HG03342 (cell line): ENCODE measurements around the gene CSMD2.

Source experiments
- ATAC-seq: cut with Tn5 transposase; IDR thresholded peaks from one replicate; pipeline ENCODE4 v1.9.1; 2021; ENCODE audit warnings: mild to moderate bottlenecking, moderate library complexity; ENCODE audit not compliant: unreplicated experiment

CSMD2 gene

GRCh38 chr1:33781652-33782051 lies 383.4 kb downstream of the CSMD2 start:
- ATAC-seq: no peak

GRCh38 chr1:33777337-33777736 lies 387.7 kb downstream of the CSMD2 start:
- no peak for ATAC-seq

DNA sequence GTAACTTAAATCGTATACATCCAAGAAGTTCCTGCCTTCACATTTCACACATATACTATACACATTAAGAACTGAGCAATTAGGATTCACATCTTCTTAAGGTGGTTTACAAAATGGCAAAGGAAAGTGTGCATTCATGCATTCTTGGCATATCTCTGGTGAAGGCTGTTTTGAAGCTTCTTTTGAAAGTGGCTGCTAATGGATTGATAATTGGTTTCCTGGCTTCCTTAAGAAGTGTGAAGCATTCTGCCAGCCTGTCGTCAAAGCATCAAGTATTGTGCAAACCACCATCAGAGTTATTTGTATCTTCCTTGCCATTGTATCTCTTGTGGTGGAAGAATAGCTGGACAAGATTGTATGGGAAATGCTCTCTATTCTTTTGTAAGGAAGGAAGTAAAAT lies 396.2 kb downstream of the CSMD2 start:
- ATAC-seq: no peak

- no peak for ATAC-seq
Measured at GRCh38 chr1:33768106-33768505, 396.9 kb downstream of the CSMD2 start.

DNA sequence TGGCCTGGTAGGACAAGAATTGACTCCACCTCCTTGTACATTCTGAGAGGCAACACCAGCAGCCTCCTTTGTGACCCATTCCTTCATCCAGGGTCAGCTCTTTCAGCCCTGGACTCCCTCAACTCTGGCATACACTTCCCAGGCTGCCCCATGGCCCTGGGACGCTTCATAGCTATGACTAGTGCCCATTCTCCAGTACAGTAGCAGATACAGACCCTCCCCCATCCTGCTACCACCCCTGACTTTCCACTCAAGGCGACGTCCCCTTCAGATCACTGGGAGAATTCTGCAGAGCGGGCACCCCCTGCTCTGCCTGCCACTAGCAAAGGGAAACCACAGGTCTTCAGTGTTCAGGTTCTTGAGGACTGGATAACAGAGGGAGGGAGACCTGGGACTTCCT lies 400.9 kb downstream of the CSMD2 start:
- ATAC-seq: no peak

- no peak for ATAC-seq
Measured at GRCh38 chr1:33763406-33763805, 401.6 kb downstream of the CSMD2 start.

- ATAC-seq: no peak
Measured at GRCh38 chr1:33762962-33763361, 402.1 kb downstream of the CSMD2 start.

DNA sequence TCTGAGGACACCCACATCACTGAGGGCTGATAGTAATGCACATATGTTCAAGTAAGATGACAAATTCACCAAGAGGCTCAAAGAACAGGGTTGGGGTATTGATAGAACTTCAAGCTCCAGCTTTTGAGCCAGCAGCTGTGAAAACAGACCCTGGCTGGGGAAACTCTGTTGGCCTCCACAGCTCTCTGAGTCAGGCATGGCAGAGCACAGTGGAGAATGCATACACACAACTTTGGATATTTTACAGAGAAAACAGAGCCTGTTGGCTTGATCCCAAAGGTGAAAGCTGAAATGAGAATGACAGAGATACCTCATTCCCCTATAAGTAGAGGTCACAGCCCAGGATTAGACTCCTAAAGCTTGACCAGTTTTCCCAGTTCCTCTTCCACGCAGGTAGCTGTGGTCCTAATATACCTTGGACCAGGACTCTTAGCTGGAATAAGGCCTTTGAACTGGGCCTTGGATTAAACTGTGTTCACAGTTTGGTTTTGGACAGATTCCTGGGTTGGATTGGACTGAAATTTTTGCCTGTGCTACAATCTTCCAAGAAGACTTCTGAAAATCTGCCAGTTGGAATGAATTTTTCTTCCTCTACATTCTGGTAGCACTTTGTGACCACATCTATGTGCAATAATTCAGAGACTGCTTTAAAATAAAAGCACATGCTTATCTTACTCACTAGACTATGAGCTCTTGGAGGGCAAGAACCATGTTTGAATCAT lies 402.8 kb downstream of the CSMD2 start:
- ATAC-seq: no peak

- ATAC-seq: no peak
Measured at GRCh38 chr1:33758698-33759097, 406.3 kb downstream of the CSMD2 start.

DNA sequence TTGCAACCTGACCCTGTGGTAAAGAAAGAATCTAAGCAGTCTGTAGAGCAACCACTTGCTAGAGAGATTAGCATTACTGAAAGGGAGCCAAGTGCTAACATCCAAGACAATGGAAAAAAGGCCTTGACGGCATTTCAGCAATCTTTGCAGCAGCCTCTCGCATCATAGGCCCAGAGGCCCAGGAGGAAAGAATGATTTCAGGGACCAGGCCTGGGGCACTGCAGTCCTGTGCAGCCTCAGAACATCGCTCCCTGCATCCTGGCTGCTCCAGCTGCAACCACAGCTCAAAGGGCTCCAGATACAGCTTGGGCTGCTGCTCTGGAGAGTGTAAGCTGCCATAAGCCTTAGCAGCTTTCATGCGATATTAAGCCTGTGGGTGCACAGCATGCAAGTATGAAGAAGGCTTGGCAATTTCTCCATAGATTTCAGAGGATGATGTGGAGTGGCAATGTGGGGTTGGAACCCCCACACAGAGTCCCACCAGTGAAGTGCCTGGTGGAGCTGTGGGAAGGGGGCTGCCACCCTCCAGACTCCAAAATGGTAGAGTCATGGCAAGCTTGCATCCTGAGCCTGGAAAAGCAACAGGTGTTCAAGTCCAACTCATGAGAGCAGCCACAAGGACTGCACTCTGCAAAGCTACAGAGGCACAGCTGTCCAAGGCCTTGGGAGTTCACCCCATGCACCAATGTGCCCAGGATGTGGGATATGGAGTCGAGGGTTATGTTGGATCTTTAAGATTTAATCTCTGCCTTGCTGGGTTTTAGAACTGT lies 411.8 kb downstream of the CSMD2 start:
- ATAC-seq: no peak

DNA sequence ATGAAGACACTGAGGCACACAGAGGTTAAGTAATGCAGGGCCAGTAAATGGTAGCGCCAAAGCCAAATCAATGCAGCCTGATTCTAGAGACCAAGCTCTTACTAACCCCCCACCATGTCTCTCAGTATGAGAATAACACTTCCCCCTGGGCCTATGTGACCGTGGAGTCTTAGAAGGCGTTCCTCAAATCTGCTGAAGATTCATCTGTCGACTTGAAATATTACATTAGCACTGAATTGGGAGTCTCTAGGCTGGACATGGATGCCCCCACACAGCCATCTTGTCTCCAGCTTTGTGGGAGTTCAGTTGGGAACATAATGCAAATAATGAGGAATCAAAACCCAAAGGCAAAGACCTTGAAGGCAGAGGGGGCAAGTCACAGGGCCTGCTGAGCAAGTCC lies 419.1 kb downstream of the CSMD2 start:
- no peak for ATAC-seq

DNA sequence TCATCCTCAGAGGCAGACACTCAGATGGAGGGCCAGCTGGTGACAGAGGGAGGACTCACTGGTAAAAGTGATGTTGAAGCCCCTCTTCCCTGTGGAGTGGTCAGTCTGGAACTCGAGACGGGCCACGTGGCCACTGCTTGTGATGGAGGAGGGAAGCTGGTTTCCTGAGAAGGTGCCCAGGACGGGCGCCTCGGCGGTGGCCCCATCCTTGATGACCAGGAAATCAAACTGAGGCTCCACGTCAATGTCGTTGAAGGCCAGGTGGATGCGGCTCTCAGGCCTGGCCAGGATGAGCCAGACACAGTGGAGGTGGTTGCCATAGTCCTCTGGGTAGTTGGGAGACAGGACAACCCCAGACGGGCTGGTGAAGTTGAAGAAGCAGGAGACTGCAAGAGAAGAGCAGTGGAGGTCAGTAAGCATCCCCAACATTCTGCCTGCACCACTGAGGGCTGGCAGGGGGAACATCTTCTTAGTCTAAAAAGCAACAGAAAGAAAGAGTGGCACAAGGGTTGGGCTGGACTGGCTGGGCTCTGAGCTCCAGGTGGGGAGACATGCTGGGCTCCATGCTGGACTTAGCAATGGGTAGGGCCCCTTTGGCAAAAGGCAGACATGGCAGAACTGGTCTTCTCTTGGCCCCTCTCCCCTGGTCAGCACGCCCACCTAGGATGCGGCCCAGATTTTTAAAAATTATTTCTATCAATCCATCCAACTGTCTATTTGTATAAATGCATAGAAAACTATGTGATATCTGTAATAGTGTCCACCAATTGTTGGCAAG lies 421.6 kb downstream of the CSMD2 start:
- ATAC-seq: no peak

DNA sequence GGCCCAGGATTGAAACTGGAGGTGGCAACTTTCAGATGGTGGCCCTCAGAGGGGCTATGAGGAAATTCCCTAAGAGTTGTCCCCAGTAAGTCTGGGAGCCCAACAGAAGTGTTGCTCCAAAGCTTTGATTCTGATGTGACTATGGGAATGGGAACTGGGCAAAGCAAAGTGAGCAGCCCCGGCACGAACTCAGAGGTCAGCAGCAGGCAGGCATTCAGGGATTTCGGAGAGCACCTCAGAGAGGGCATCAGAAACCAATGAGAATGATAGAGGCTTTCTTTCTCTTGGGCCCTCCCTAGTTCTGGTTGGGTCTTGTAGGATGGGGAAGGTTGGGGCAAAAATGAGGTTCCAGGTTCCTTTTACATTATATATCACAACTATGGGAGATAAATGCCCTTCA lies 422.4 kb downstream of the CSMD2 start:
- ATAC-seq: no peak

- ATAC-seq: no peak
Measured at GRCh38 chr1:33741749-33742148, 423.3 kb downstream of the CSMD2 start.

DNA sequence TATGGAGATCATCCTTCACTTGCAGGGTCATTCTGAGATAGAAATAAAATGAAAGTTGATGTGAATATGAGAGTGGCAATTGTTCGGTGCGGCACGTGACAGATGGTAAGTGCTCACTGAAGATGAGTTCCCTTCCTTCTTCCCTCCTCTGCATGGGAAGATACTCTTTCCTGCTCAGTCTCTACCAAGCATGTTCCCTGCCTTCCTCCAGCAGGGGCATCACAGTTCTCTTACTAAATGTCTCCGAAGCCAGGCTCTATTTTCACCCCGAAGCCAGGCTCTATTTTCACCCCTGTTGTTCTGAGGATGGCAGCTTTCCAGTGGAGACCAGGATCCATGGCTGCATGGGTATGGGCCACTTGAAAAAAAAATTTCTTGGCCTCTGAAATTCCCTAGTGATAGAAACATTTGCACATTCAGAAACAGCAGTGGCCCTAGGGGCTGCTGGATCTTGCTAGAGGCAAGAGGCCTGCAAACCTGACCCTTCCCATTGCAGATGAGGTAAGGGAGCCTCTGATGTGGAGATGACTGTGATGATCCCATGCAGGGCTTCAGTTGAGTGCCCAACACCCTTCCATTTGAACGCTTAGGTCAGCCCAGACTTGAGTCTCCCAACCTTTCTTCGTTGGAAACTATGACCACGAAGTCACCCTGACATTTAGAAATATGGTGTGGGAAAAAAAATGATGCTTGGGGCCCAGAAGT lies 424.8 kb downstream of the CSMD2 start:
- ATAC-seq: no peak

DNA sequence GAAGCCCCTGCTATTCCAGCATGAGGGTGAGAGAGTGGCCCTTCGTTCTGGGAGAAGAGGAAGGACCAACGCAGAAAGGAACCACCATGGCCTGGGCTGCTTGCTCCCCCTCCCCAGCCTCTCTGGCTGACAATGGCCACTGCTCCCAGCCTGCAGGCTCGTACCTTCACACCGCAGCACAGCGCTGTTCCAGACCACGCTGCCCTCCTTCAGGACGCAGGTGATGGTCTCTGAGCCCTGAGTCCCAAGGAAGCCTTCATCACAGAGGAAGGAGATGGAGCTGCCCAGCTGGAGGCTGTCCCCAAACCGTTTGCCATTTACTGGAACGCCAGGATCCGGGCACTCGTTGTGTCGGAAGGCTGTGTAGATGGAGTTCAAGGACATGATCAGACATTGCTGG lies 426.1 kb downstream of the CSMD2 start:
- ATAC-seq: no peak

- ATAC-seq: no peak
Measured at GRCh38 chr1:33738536-33738935, 426.5 kb downstream of the CSMD2 start.

DNA sequence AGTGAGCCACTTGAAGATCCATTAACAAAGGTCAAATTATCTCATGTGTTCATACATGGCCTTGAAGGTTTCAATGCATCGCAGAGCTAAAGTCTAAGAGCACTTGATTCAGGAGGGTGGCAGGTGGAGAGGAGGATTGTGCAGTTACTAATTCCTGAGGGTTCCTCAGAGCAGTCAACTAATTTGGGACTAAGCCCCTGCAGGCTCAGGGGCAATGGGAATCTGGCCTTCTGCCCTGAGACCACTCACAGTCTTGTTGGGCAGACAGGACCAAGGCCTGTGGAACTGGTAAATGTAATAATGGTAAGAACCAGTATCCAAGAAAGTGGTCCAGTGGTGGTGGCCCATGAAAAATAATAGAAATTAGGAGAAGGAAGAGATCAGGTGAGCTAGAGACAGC lies 428.5 kb downstream of the CSMD2 start:
- no peak for ATAC-seq

GRCh38 chr1:33735624-33736023 lies 429.4 kb downstream of the CSMD2 start:
- ATAC-seq: no peak

- no peak for ATAC-seq
Measured at GRCh38 chr1:33727310-33727709, 437.7 kb downstream of the CSMD2 start.

DNA sequence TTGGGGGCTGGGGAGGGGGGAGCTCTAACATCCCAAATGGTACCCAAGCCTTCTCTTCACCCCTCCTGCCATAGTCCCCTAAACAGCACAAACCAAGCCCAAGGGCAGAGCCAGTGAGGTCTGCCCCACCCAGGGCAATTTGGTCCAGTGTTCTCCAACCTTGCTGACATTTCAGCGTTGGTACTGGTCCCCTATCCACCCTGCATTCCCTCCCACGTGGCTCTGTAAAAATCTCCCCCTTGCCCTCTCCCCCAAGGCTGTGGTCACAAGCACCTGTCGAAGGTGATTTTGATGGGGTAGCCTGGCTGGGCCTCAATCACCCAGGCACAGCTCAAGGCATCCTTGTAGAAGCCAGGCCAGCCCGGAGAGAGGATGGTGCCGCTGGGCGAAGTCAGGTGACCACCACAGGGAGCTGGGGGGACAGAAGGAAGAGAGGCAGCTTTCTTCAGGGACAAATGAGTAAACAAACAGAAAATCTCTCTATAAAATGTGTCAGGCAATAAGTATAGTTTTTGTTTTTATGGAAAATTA lies 438.7 kb downstream of the CSMD2 start:
- ATAC-seq: no peak
